Measurements from ENCODE around the gene PRR7.

PRR7 gene

GRCh38 chr5:177452688-177453638 lies 6.3 kb downstream of the PRR7 start:
- H3K27ac ChIP-seq, result no peak overlapping the region
- TF ChIP-seq CTCF (conservative IDR thresholded peaks at IDR 0.05; ENCODE audit: low read depth, low read length), result no peak
- H3K9ac ChIP-seq, result no peak overlapping the region
- H3K79me2 ChIP-seq (ENCODE audit: insufficient read depth, low read depth), result no peaks in the 10 kb centered on the region
- no peaks in the 10 kb centered on the region for H3K27me3 ChIP-seq (ENCODE audit: insufficient read depth, low read depth)
- H3K4me2 ChIP-seq, result no peak overlapping the region
- H3K4me1 ChIP-seq (ENCODE audit: low read depth, poor library complexity, severe bottlenecking), result peaks cover 7% of the 10 kb centered on the region
- no peaks in the 10 kb centered on the region for H4K20me1 ChIP-seq (ENCODE audit: insufficient read depth)
- no peak overlapping the region for H3K4me3 ChIP-seq (IDR thresholded peaks at IDR 0.05; ENCODE audit: insufficient read depth, low read depth, low read length)
- H2AFZ ChIP-seq (ENCODE audit: low read depth), result no peak overlapping the region
- no peaks in the 10 kb centered on the region for H3K36me3 ChIP-seq (ENCODE audit: insufficient read depth)

GRCh38 chr5:177453852-177454396 lies 7.3 kb downstream of the PRR7 start:
- no peaks in the 10 kb centered on the region for H3K79me2 ChIP-seq (ENCODE audit: insufficient read depth, low read depth)

GRCh38 chr5:177454397-177455035 lies 7.9 kb downstream of the PRR7 start:
- Histone ChIP-seq H3K4me2 (peak overlapping the region; percentile 36; the same call in 1 of the 2 replicates), H3K36me3 (ENCODE audit: insufficient read depth) (no peaks in the 10 kb centered on the region), H3K27me3 (ENCODE audit: insufficient read depth, low read depth) (no peaks in the 10 kb centered on the region), H3K9ac (peak overlapping the region; percentile 85), H4K20me1 (ENCODE audit: insufficient read depth) (no peaks in the 10 kb centered on the region), H3K4me3 (IDR thresholded peaks at IDR 0.05; ENCODE audit: insufficient read depth, low read depth, low read length) (no peak overlapping the region), H2AFZ (ENCODE audit: low read depth) (peak overlapping the region; percentile 60), H3K27ac (peak overlapping the region; percentile 71), H3K4me1 (ENCODE audit: low read depth, poor library complexity, severe bottlenecking) (peaks cover 7% of the 10 kb centered on the region), H3K79me2 (ENCODE audit: insufficient read depth, low read depth) (no peaks in the 10 kb centered on the region)
- peak; percentile 42; the same call in 1 of the 2 replicates for TF ChIP-seq CTCF (conservative IDR thresholded peaks at IDR 0.05; ENCODE audit: low read depth, low read length)

More at GRCh38 chr5:177453852-177454396, 7.3 kb downstream of the PRR7 start:
- no peak overlapping the region for H2AFZ ChIP-seq (ENCODE audit: low read depth)
- H3K4me2 ChIP-seq, result peak overlapping the region; percentile 25; the same call in 1 of the 2 replicates
- no peaks in the 10 kb centered on the region for H3K36me3 ChIP-seq (ENCODE audit: insufficient read depth)
- H3K4me1 ChIP-seq (ENCODE audit: low read depth, poor library complexity, severe bottlenecking), result peaks cover 7% of the 10 kb centered on the region
- no peaks in the 10 kb centered on the region for H4K20me1 ChIP-seq (ENCODE audit: insufficient read depth)
- H3K27me3 ChIP-seq (ENCODE audit: insufficient read depth, low read depth), result no peaks in the 10 kb centered on the region
- no peak overlapping the region; the same call in 1 of the 2 replicates for H3K9ac ChIP-seq
- no peak overlapping the region for H3K27ac ChIP-seq
- no peak overlapping the region for H3K4me3 ChIP-seq (IDR thresholded peaks at IDR 0.05; ENCODE audit: insufficient read depth, low read depth, low read length)
- no peak for TF ChIP-seq CTCF (conservative IDR thresholded peaks at IDR 0.05; ENCODE audit: low read depth, low read length)

- Histone ChIP-seq H3K4me1 (ENCODE audit: low read depth, poor library complexity, severe bottlenecking) (peaks cover 7% of the 10 kb centered on the region), H3K27me3 (ENCODE audit: insufficient read depth, low read depth) (no peaks in the 10 kb centered on the region), H2AFZ (ENCODE audit: low read depth) (peak overlapping the region; percentile 60)
These were observed 8.5 kb downstream of the PRR7 start for GRCh38 chr5:177455036-177455660.

More at GRCh38 chr5:177455036-177455660, 8.5 kb downstream of the PRR7 start:
- Histone ChIP-seq H4K20me1 (ENCODE audit: insufficient read depth) (no peaks in the 10 kb centered on the region), H3K27ac (peak overlapping the region; percentile 71), H3K4me3 (IDR thresholded peaks at IDR 0.05; ENCODE audit: insufficient read depth, low read depth, low read length) (no peak overlapping the region), H3K79me2 (ENCODE audit: insufficient read depth, low read depth) (no peaks in the 10 kb centered on the region), H3K4me2 (peak overlapping the region; percentile 48), H3K9ac (peak overlapping the region; percentile 85), H3K36me3 (ENCODE audit: insufficient read depth) (no peaks in the 10 kb centered on the region)
- peak; percentile 52 for TF ChIP-seq CTCF (conservative IDR thresholded peaks at IDR 0.05; ENCODE audit: low read depth, low read length)

All from KMS-11 (cell line).